ENCODE results near the gene TNP1. TPM values are rescaled to one million over a fixed set of nuclear protein-coding genes. Genes with fewer than 3 reads are reported as not detected.

TNP1 gene
- total and polyA plus RNA-seq, 4 donors, result not detected

DNA sequence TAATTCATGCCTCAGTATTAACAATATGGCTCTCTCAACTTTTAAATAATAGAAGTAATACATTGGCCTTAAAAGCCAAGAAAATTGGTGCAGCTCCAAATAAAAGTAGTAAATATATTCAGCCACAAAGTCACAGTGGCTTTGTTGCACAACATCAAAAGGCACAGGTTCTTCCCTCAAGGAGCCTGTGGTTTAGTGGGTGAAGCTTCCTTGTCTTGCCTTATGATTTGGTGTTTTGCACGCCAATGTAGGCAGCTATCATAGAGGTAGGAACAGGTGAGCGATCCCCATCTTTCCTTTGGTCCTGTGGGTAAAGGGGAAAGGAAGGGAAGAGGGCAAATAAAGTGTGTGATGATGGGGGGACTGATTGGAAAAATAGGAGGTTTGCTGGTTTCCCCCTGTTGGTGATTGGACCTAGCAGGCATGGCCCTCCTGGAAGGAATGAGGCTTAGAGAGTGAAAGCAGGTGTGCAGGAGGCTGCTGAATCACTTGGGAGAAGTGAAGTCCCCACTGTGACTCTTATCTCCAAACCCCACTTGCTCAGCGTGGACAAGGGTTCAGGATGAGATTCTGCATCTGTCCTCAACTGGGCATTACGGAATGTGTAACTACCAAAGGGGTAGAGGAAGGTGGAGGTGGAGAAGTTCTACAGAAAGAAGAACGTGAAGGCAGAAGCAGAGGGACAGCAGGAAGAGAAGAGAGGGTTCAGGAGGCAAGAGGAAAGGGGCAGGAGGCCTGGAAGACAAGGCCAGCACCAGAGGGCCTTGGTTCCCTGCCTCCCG, 20.1 kb upstream of the TNP1 start:
- Histone ChIP-seq H3K4me1 (ENCODE audit: control insufficient read depth in 4 of 4, insufficient read depth in 4 of 4, low read length in 3 of 4) (peaks cover 0 to 3% (median 0%) of the 10 kb centered on the region in 4 donors), H3K27ac (ENCODE audit: low read depth in 1 of 2, low read length in 2 of 2) (no peak overlapping the region), H3K4me3 (ENCODE audit: low read depth in 1 of 3, low read length in 3 of 3) (no peak overlapping the region), H3K27me3 (ENCODE audit: control insufficient read depth in 4 of 4, insufficient read depth in 4 of 4, low read length in 3 of 4) (no peaks in the 10 kb centered on the region), H3K36me3 (ENCODE audit: control insufficient read depth in 4 of 4, insufficient read depth in 3 of 4, low read depth in 1 of 4, low read length in 3 of 4) (no peaks in the 10 kb centered on the region), H3K9me3 (ENCODE audit: control insufficient read depth in 4 of 4, low read length in 3 of 4) (no peaks in the 10 kb centered on the region), H3K9ac (ENCODE audit: low read depth in 1 of 2, low read length in 2 of 2) (no peak overlapping the region)
- TF ChIP-seq HNF4A (conservative IDR thresholded peaks at IDR 0.05) (no peak), NR2F2 (IDR thresholded peaks at IDR 0.05) (no peak), YY1 (IDR thresholded peaks at IDR 0.05) (no peak)
- 93% methylated on average over 6 of the region's 6 CpGs for WGBS
- no peak for DNase-seq (ENCODE audit: low spot score)

GRCh38 chr2:216878072-216878471, 18.2 kb upstream of the TNP1 start:
- no peak for TF ChIP-seq CTCF (IDR thresholded peaks at IDR 0.05; ENCODE audit: low read depth, low read length, missing input control)
- no peak for TF ChIP-seq SP1 (IDR thresholded peaks at IDR 0.05)
- Histone ChIP-seq H3K9me3 (ENCODE audit: control insufficient read depth in 4 of 4, low read length in 3 of 4) (no peaks in the 10 kb centered on the region), H3K4me3 (ENCODE audit: low read depth in 1 of 3, low read length in 3 of 3) (no peak overlapping the region), H3K27ac (ENCODE audit: low read depth in 1 of 2, low read length in 2 of 2) (no peak overlapping the region), H3K36me3 (ENCODE audit: control insufficient read depth in 4 of 4, insufficient read depth in 3 of 4, low read depth in 1 of 4, low read length in 3 of 4) (no peaks in the 10 kb centered on the region), H3K4me1 (ENCODE audit: control insufficient read depth in 4 of 4, insufficient read depth in 4 of 4, low read length in 3 of 4) (no peaks in the 10 kb centered on the region), H3K9ac (ENCODE audit: low read depth in 1 of 2, low read length in 2 of 2) (no peak overlapping the region), H3K27me3 (ENCODE audit: control insufficient read depth in 4 of 4, insufficient read depth in 4 of 4, low read length in 3 of 4) (no peaks in the 10 kb centered on the region)
- WGBS, result 93% methylated on average over 5 of the region's 5 CpGs
- DNase-seq (ENCODE audit: low spot score), result no peak

GRCh38 chr2:216877085-216877484, 17.2 kb upstream of the TNP1 start:
- no peaks in the 10 kb centered on the region for H3K27me3 ChIP-seq (ENCODE audit: control insufficient read depth in 4 of 4, insufficient read depth in 4 of 4, low read length in 3 of 4)
- no peaks in the 10 kb centered on the region for H3K36me3 ChIP-seq (ENCODE audit: control insufficient read depth in 4 of 4, insufficient read depth in 3 of 4, low read depth in 1 of 4, low read length in 3 of 4)
- TF ChIP-seq SP1 (IDR thresholded peaks at IDR 0.05) (no peak), RXRA (IDR thresholded peaks at IDR 0.05) (no peak), CTCF (IDR thresholded peaks at IDR 0.05; ENCODE audit: low read depth, low read length, missing input control) (no peak), ATF3 (IDR thresholded peaks at IDR 0.05) (no peak), JUND (IDR thresholded peaks at IDR 0.05) (no peak), ZBTB33 (IDR thresholded peaks at IDR 0.05) (no peak), YY1 (IDR thresholded peaks at IDR 0.05) (no peak), HNF4G (IDR thresholded peaks at IDR 0.05) (no peak)
- no peak overlapping the region for H3K9ac ChIP-seq (ENCODE audit: low read depth in 1 of 2, low read length in 2 of 2)
- peaks cover 0 to 6% (median 4%) of the 10 kb centered on the region in 4 donors for H3K4me1 ChIP-seq (ENCODE audit: control insufficient read depth in 4 of 4, insufficient read depth in 4 of 4, low read length in 3 of 4)
- no peaks in the 10 kb centered on the region for H3K9me3 ChIP-seq (ENCODE audit: control insufficient read depth in 4 of 4, low read length in 3 of 4)
- WGBS, result 93% methylated on average over 3 of the region's 3 CpGs
- H3K27ac ChIP-seq (ENCODE audit: low read depth in 1 of 2, low read length in 2 of 2), result no peak overlapping the region
- no peak overlapping the region for H3K4me3 ChIP-seq (ENCODE audit: low read depth in 1 of 3, low read length in 3 of 3)
- DNase-seq (ENCODE audit: low spot score), result no peak
